H4 (cell line): Measurements from ENCODE around the gene SPATA46. TPM values are rescaled to one million over a fixed set of nuclear protein-coding genes. Genes with fewer than 3 reads are reported as not detected.
"Not testable (repeated sequence)": the region's sequence is repeated elsewhere in the genome, so short reads cannot be mapped to it uniquely, and the experiment has no call there.

Experiments used
- DNase-seq: peaks from one replicate; pipeline ENCODE4 v3.0.0-alpha.2; 2015; ENCODE audit warnings: low spot score
- total RNA-seq: library from RNA; depleted of rRNA; stranded (reverse); fragments of >200 nt; shearing (Covaris generic); gene quantifications from 2 replicates; pipeline ENCODE4 v1.2.3, GENCODE V29; 2014

Gene SPATA46
- total RNA-seq, 1 experiment from 2014 or later: not detected

- DNase-seq: no peak
Measured at GRCh38 chr1:162357681-162358266, 18.9 kb downstream of the SPATA46 start.

- DNase-seq: no peak
Measured at GRCh38 chr1:162353702-162354101, 23.0 kb downstream of the SPATA46 start.

GRCh38 chr1:162353078-162353477, 23.6 kb downstream of the SPATA46 start:
- DNase-seq: no peak

- not testable (repeated sequence) for DNase-seq
Measured at GRCh38 chr1:162351874-162352273, 24.8 kb downstream of the SPATA46 start.

- DNase-seq: no peak
Measured at GRCh38 chr1:162351246-162351842, 25.3 kb downstream of the SPATA46 start.

- DNase-seq: peak; percentile 74
Measured at GRCh38 chr1:162349635-162350330, 26.9 kb downstream of the SPATA46 start.

GRCh38 chr1:162347281-162347680, 29.4 kb downstream of the SPATA46 start:
- DNase-seq: no peak

- no peak for DNase-seq
Measured at GRCh38 chr1:162343470-162343869, 33.2 kb downstream of the SPATA46 start.

- no peak for DNase-seq
Measured at GRCh38 chr1:162342452-162342983, 34.1 kb downstream of the SPATA46 start.

- DNase-seq: no peak
Measured at GRCh38 chr1:162336621-162337285, 39.9 kb downstream of the SPATA46 start.

- no peak for DNase-seq
Measured at GRCh38 chr1:162335126-162335525, 41.5 kb downstream of the SPATA46 start.

GRCh38 chr1:162333991-162334390, 42.7 kb downstream of the SPATA46 start:
- no peak for DNase-seq

GRCh38 chr1:162329826-162330225, 46.8 kb downstream of the SPATA46 start:
- no peak for DNase-seq

GRCh38 chr1:162328512-162328911, 48.1 kb downstream of the SPATA46 start:
- no peak for DNase-seq

- no peak for DNase-seq
Measured at GRCh38 chr1:162327788-162328165, 48.9 kb downstream of the SPATA46 start.

GRCh38 chr1:162327144-162327787, 49.4 kb downstream of the SPATA46 start:
- DNase-seq: no peak

GRCh38 chr1:162326559-162326958, 50.1 kb downstream of the SPATA46 start:
- no peak for DNase-seq

- no peak for DNase-seq
Measured at GRCh38 chr1:162324396-162324795, 52.3 kb downstream of the SPATA46 start.
